ENCODE measurements around the gene NFE2.
"Not testable (repeated sequence)": the region's sequence is repeated elsewhere in the genome, so short reads cannot be mapped to it uniquely, and the experiment has no call there.

DNA sequence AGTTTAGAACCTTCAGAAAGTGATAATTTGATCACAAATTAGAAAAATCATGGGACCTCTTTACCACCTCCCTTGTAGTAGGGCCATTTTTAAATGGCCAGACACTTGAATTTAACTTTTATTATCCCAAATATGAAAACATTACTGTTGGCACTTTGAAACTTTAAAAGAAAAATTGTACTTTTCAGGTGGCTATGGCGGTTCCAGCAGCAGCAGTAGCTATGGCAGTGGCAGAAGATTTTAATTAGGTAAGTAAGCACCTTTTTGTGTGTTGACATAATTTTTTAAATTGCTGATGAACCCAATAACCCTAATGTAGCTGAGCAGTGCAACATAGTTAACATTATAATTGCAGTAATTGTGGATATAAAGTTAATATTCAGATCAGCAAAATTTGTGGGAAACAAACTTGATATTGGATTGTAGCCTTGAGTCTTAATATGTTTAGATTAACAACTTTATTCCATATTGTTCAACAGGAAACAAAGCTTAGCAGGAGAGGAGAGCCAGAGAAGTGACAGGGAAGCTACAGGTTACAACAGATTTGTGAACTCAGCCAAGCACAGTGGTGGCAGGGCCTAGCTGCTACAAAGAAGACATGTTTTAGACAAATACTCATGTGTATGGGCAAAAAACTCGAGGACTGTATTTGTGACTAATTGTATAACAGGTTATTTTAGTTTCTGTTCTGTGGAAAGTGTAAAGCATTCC is 16.6 kb downstream of the NFE2 start:
- TF ChIP-seq, protein P1, sequence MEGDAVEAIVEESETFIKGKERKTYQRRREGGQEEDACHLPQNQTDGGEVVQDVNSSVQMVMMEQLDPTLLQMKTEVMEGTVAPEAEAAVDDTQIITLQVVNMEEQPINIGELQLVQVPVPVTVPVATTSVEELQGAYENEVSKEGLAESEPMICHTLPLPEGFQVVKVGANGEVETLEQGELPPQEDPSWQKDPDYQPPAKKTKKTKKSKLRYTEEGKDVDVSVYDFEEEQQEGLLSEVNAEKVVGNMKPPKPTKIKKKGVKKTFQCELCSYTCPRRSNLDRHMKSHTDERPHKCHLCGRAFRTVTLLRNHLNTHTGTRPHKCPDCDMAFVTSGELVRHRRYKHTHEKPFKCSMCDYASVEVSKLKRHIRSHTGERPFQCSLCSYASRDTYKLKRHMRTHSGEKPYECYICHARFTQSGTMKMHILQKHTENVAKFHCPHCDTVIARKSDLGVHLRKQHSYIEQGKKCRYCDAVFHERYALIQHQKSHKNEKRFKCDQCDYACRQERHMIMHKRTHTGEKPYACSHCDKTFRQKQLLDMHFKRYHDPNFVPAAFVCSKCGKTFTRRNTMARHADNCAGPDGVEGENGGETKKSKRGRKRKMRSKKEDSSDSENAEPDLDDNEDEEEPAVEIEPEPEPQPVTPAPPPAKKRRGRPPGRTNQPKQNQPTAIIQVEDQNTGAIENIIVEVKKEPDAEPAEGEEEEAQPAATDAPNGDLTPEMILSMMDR (IDR thresholded peaks at IDR 0.05), result not testable (repeated sequence)
- not testable (repeated sequence) for TF ChIP-seq EP300 (IDR thresholded peaks at IDR 0.05)
